NCI-H146 treated with DMSO at 0.1 percent for 48 hours (cell line): ENCODE data around the gene SMG1.
"Not testable (repeated sequence)": the region's sequence is repeated elsewhere in the genome, so short reads cannot be mapped to it uniquely, and the experiment has no call there.

ENCODE experiments used
- DNase-seq: peaks from one replicate; lab custom pipeline; 2025; ENCODE audit not compliant: unreplicated experiment; lab: John Stamatoyannopoulos, UW

Gene SMG1

GRCh38 chr16:18936727-18937340 is 10.6 kb upstream of the SMG1 start:
- no peak for DNase-seq

DNA sequence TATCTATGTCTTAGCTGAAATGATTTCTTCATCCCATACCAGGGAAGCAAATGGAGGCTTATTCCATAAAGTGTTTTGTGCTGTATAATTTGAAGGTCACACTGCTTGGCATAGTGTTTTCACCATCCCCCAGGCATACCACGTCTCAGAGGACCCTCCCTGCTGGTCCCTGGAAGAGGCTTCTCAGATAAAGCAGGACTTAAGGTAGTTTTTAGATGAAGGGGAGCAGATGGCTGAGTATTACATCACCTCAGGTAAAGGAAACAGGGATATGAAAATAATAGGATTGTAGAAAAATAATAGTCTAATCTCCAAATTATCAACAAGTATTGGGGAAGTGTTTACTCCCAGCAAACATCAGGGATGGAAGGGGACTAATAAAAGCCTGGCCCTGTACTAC is 7.3 kb upstream of the SMG1 start:
- no peak for DNase-seq

GRCh38 chr16:18932243-18932987 is 6.2 kb upstream of the SMG1 start:
- DNase-seq, result no peak

DNA sequence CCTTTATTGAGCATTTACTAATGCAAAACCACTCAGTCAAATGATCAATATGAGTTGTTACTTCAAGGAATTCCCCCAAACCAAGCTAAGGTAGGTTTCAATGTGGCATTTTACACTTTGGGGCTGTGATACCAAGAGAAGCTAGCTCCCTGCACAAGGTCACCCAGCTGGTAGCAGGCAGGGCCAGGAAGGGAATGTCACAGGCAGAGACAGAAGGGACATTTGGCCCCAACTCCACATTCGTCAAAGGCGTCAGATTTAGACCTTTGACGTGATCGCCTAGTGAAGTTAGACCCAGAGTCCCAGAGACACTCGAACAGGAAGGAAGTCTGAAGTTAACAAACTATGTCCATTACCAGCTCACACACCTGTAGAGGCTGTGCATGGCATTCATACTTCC is 5.5 kb upstream of the SMG1 start:
- DNase-seq, result no peak

DNA sequence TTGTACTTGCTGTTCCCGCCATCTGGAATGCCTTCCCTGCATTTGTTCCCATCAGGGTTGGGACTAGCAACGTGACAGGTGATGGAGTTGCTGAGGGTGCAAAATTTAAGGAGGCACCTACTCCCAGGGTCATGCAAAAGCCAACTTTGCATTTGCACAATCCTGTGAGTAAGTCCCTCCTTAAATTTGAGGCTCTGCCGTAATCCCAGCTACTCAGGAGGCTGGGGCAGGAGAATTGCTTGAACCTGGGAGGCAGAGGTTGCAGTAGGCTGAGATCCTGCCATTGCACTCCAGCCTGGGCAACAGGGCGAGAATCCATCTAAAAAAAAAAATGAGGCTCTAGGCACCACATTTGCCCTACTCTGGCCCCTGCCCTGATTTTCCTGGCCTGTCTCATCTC is 3.9 kb upstream of the SMG1 start:
- DNase-seq, result not testable (repeated sequence)

GRCh38 chr16:18928073-18928472 is 1.9 kb upstream of the SMG1 start:
- DNase-seq, result not testable (repeated sequence)

DNA sequence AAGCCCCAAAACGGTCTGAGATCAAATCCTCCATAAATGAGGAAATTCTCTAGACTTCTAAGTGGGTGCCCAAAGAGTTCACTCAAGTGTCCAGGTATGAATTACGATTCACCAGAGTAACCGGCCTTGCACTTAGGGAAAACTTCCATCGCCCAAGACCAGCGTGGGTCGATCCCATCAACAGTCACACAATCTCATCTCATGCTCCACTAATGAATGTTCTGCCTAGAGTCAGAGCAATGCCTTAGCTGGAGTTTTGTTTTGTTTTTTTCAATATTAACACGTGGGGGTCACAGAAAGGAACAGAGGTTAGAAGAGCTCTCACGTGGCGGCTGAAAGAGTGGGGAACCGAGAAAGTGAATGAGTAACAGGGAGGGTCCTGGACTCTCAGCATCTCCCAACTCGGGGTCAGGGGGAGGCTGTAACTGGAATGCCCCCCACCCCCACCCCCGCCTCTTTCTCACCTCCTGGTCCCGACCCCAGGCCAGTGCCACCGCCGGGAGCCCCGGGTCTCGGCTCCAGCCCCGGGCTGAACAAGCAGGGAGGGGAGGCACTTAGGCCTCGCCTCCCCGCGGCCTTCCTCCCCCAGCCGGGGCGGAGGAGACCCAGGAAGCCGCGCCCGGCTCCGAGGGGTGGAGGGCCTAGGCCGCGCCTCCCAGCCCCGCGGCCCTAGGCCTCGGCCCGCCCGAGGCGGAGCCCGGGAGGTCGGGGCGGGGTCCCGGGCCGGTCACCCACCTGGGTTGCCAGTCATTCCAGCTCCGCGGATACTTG is 808 bp downstream of the SMG1 start:
- DNase-seq, result peak; percentile 51

DNA sequence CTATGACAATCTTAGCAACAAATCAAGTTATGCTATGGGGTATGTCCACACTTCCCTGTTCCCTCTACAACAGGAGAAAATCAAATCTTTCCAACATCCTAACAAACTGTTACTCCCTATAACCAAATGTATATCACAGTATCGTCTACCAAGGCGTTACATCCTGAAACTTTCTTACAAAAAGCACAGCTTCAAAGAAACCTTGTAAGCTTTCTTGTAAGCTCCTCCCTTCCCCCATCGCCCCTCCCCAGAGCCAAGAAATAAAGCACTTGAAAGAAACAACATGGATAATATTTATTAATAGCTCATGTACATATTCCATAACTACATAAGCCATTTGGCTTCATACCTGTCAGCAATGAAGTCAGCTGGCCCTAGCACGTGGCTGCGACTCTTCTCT is 2.3 kb downstream of the SMG1 start:
- DNase-seq, result not testable (repeated sequence)

- not testable (repeated sequence) for DNase-seq
Observed at GRCh38 chr16:18923124-18923523, 3.1 kb downstream of the SMG1 start.

- DNase-seq, result not testable (repeated sequence)
Observed at GRCh38 chr16:18909585-18909984, 16.6 kb downstream of the SMG1 start.

DNA sequence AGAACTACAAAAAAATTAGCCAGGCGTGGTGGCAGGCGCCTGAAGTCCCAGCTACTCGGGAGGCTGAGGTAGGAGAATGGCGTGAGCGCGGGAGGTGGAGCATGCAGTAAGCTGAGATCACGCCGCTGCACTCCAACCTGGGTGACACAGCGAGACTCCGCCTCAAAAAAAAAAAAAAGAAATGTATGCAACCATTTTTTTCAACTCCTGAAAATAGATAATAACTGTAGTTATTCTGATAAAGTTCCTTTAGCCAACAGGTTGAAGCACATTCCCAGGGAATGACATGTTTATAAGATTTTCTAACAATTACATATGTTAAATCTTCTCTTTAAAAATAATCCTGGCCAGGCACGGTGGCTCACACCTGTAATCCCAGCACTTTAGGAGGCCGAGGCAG is 17.5 kb downstream of the SMG1 start:
- DNase-seq, result not testable (repeated sequence)

GRCh38 chr16:18902778-18903177 is 23.4 kb downstream of the SMG1 start:
- DNase-seq, result not testable (repeated sequence)

DNA sequence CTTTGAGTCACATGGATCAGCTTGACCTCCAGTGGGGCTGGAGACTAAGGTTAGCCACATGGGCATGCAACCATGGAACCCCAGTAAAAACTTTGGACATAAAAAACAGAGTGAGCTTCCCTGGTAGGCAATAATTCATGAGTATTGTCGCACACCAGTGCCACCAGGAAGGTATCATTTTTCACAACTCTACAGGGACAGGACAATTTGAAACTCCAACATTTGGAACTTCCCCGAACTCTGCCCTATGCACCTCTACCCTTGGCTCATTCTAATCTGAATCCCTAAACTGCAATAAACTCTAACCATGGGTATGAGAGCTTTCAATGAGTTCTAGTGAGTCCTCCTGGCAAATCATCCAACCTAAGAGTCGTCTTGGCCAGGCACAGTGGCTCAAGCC is 24.2 kb downstream of the SMG1 start:
- DNase-seq, result not testable (repeated sequence)

- DNase-seq, result not testable (repeated sequence)
Observed at GRCh38 chr16:18901194-18901593, 25.0 kb downstream of the SMG1 start.

DNA sequence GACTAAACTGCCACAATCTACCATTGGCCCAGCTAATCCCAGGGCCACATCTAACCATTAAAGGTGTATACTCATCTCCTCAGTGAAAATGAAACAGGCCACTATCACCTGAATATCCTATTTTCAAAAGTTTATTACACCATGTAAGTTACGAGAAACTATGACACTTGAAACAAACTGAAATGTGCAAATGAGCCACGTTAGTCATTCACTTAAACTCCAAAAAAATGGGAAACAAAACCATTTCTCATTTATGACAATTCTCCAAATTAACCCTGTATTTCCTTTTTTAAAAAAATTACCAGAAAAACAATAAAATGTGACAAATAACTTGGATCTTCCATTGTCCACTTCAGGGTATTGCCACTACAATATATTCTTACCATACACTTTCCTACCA is 41.8 kb downstream of the SMG1 start:
- not testable (repeated sequence) for DNase-seq

DNA sequence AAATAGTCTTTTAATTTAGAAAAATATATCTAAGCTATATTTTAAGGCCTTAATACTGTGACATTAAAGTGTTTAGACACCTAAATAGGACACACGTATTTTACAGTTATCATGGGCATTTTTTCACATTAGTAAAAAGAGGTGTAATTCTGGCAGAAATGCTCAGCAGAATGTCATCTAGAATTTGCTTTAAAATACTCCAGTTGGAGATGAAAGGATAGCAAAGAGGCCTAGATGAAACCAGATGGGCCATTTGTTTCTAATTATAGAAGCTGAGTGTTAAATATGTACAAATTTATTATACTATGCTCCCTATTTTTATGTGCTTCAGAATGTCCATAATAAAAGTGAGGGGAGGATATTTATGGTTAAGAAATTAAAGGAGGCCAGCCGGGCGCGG is 48.5 kb downstream of the SMG1 start:
- DNase-seq, result not testable (repeated sequence)

- DNase-seq, result not testable (repeated sequence)
Observed at GRCh38 chr16:18877259-18877658, 48.9 kb downstream of the SMG1 start.

DNA sequence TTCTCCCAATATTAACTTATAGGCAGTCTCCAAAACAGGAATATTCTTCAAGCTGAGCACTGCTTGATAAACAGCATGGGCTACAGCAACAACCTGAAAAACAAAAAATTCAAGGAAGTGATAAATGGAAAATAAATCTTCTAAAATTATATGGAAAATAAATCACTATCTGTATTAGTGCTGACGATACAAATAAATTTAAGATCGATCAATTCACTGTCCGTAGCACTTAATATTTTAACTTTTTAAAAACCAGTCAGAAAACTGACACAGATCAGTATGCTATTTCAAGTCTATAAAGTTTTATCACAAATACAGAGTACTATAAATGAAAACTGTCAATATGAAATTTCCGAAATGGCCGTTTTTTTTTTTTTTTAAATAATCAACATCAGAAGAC is 49.9 kb downstream of the SMG1 start:
- DNase-seq, result not testable (repeated sequence)

- not testable (repeated sequence) for DNase-seq
Observed at GRCh38 chr16:18869043-18869771, 57.0 kb downstream of the SMG1 start.

- DNase-seq, result not testable (repeated sequence)
Observed at GRCh38 chr16:18866277-18866823, 59.9 kb downstream of the SMG1 start.

DNA sequence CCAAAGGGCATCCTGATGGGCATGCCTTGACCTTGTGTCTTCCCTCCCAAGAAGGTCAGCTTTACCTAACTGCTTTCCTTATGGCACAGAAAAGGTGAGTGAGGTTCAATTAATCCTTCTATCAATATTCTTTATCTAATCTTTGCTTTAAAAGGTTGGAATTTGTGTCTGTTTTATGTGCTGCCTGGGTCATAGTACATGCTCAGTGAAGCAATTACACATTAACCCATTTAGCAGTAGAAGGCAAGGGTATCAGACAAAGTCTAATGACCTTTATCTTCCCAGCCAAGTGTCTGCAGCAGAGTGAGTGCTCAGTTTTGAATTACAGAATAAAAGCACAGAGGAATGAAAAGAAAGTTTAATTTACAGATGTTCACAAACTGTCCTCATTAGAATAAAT is 63.3 kb downstream of the SMG1 start:
- DNase-seq, result not testable (repeated sequence)
